Measurements from ENCODE around the gene ADGRV1. TPM values are rescaled to one million over a fixed set of nuclear protein-coding genes. Genes with fewer than 3 reads are reported as not detected.

The ADGRV1 gene
- total RNA-seq, 1 donor, result 0.43 TPM

- no peak for DNase-seq (ENCODE audit: low read depth)
- no peak overlapping the region for H3K4me3 ChIP-seq (ENCODE audit: low read depth, low read length)
- no peak for TF ChIP-seq CTCF (IDR thresholded peaks at IDR 0.05; ENCODE audit: insufficient read depth, low read depth, low read length)
Observed at GRCh38 chr5:90642706-90643229, 84.2 kb downstream of the ADGRV1 start.

- TF ChIP-seq CTCF (IDR thresholded peaks at IDR 0.05; ENCODE audit: insufficient read depth, low read depth, low read length), result no peak
- DNase-seq (ENCODE audit: low read depth), result no peak
- no peak overlapping the region for H3K4me3 ChIP-seq (ENCODE audit: low read depth, low read length)
Observed at GRCh38 chr5:90644132-90644531, 85.5 kb downstream of the ADGRV1 start.

- H3K4me3 ChIP-seq (ENCODE audit: low read depth, low read length), result no peak overlapping the region
- DNase-seq (ENCODE audit: low read depth), result no peak
- no peak for TF ChIP-seq CTCF (IDR thresholded peaks at IDR 0.05; ENCODE audit: insufficient read depth, low read depth, low read length)
Observed at GRCh38 chr5:90645024-90645610, 86.5 kb downstream of the ADGRV1 start.

- no peak for DNase-seq (ENCODE audit: low read depth)
- H3K4me3 ChIP-seq (ENCODE audit: low read depth, low read length), result no peak overlapping the region
- no peak for TF ChIP-seq CTCF (IDR thresholded peaks at IDR 0.05; ENCODE audit: insufficient read depth, low read depth, low read length)
Observed at GRCh38 chr5:90650767-90651166, 92.2 kb downstream of the ADGRV1 start.

GRCh38 chr5:90654215-90654614, 95.6 kb downstream of the ADGRV1 start:
- TF ChIP-seq CTCF (IDR thresholded peaks at IDR 0.05; ENCODE audit: insufficient read depth, low read depth, low read length), result no peak
- no peak for DNase-seq (ENCODE audit: low read depth)
- H3K4me3 ChIP-seq (ENCODE audit: low read depth, low read length), result no peak overlapping the region

- no peak overlapping the region for H3K4me3 ChIP-seq (ENCODE audit: low read depth, low read length)
- TF ChIP-seq CTCF (IDR thresholded peaks at IDR 0.05; ENCODE audit: insufficient read depth, low read depth, low read length), result no peak
- DNase-seq (ENCODE audit: low read depth), result no peak
Observed at GRCh38 chr5:90655423-90655822, 96.8 kb downstream of the ADGRV1 start.

- no peak for DNase-seq (ENCODE audit: low read depth)
- no peak for TF ChIP-seq CTCF (IDR thresholded peaks at IDR 0.05; ENCODE audit: insufficient read depth, low read depth, low read length)
- H3K4me3 ChIP-seq (ENCODE audit: low read depth, low read length), result no peak overlapping the region
Observed at GRCh38 chr5:90657030-90657429, 98.4 kb downstream of the ADGRV1 start.

All from fibroblast of villous mesenchyme (primary cell).